MM.1S (cell line): ENCODE results near the gene SCGB3A2.

Experiments
- DNase-seq: peaks from one replicate; pipeline ENCODE4 v3.0.0-alpha.2; 2015
- H2AFZ ChIP-seq: fragments of 300-600 bp; sonication (generic); 2 replicates; pipeline ENCODE4 v1.6.0; 2016; ENCODE audit warnings: antibody characterized with exemption, low read length
- H3F3A ChIP-seq: fragments of 300-600 bp; sonication (generic); 2 replicates; pipeline ENCODE4 v1.6.1; 2016; ENCODE audit warnings: mild to moderate bottlenecking, antibody characterized with exemption, low read length, moderate library complexity, mixed read lengths; ENCODE audit not compliant: insufficient read depth
- H3K27ac ChIP-seq: fragments of 300-600 bp; sonication (generic); 2 replicates; pipeline ENCODE4 v1.5.1; 2016; ENCODE audit warnings: mild to moderate bottlenecking, low read length
- H3K27me3 ChIP-seq: fragments of 300-600 bp; sonication (generic); replicated peaks from 2 replicates; pipeline ENCODE4 v1.6.0; 2016; ENCODE audit warnings: low read length; ENCODE audit not compliant: insufficient read depth
- H3K36me3 ChIP-seq: fragments of 300-600 bp; sonication (generic); replicated peaks from 2 replicates; pipeline ENCODE4 v1.6.1; 2016; ENCODE audit warnings: mild to moderate bottlenecking, low read length, mixed read lengths; ENCODE audit not compliant: insufficient read depth
- H3K4me1 ChIP-seq: fragments of 300-600 bp; sonication (generic); 2 replicates; pipeline ENCODE4 v1.6.1; 2016; ENCODE audit warnings: low read length, mixed read lengths
- H3K4me2 ChIP-seq: fragments of 300-600 bp; sonication (generic); 2 replicates; pipeline ENCODE4 v1.6.0; 2016; ENCODE audit warnings: low read depth, low read length
- H3K4me3 ChIP-seq: fragments of 300-600 bp; sonication (generic); 2 replicates; pipeline ENCODE4 v1.5.1; 2016; ENCODE audit warnings: low read length, mixed read lengths
- H3K79me2 ChIP-seq: fragments of 300-600 bp; sonication (generic); 2 replicates; pipeline ENCODE4 v1.6.1; 2016; ENCODE audit warnings: mixed run types, low read length, mixed read lengths
- H3K9ac ChIP-seq: fragments of 300-600 bp; sonication (generic); 2 replicates; pipeline ENCODE4 v1.6.1; 2016; ENCODE audit warnings: low read length, mixed read lengths
- H3K9me2 ChIP-seq: fragments of 300-600 bp; sonication (generic); replicated peaks from 2 replicates; pipeline ENCODE4 v1.6.1; 2016; ENCODE audit warnings: mild to moderate bottlenecking, low read length, mixed read lengths; ENCODE audit not compliant: insufficient read depth
- H3K9me3 ChIP-seq: fragments of 300-600 bp; sonication (generic); replicated peaks from 2 replicates; pipeline ENCODE4 v1.6.1; 2016; ENCODE audit warnings: mild to moderate bottlenecking, low read length, mixed read lengths; ENCODE audit not compliant: insufficient read depth
- H4K20me1 ChIP-seq: fragments of 300-600 bp; sonication (generic); 2 replicates; pipeline ENCODE4 v1.6.1; 2016; ENCODE audit warnings: mild to moderate bottlenecking, low read length, moderate library complexity, mixed read lengths; ENCODE audit not compliant: insufficient read depth
- EZH2 ChIP-seq: fragments of 300-600 bp; sonication (generic); optimal IDR thresholded peaks from 2 replicates; pipeline ENCODE3; 2017; ENCODE audit warnings: low read depth, mild to moderate bottlenecking, antibody characterized with exemption, low read length, mixed read lengths
- EZH2phosphoT487 ChIP-seq: fragments of 300-600 bp; sonication (generic); IDR thresholded peaks from 2 replicates; pipeline ENCODE4 v1.6.1; 2018; ENCODE audit warnings: antibody characterized with exemption, low read length
- TF ChIP-seq, protein P1 (sequence below): fragments of 300-600 bp; sonication (generic); IDR thresholded peaks from 2 replicates; pipeline ENCODE4 v1.5.1; 2016; ENCODE audit warnings: antibody characterized with exemption, low read length, mixed read lengths

The SCGB3A2 gene

GRCh38 chr5:147832541-147832940, 46.0 kb upstream of the SCGB3A2 start:
- Histone ChIP-seq H3K9me3 (no peaks in the 10 kb centered on the region), H3K27ac (no peak overlapping the region), H3K9ac (no peak overlapping the region), H3K4me1 (no peaks in the 10 kb centered on the region), H3K79me2 (no peaks in the 10 kb centered on the region), H3F3A (no peaks in the 10 kb centered on the region), H4K20me1 (no peaks in the 10 kb centered on the region), H3K9me2 (no peaks in the 10 kb centered on the region), H3K36me3 (no peaks in the 10 kb centered on the region), H3K27me3 (no peaks in the 10 kb centered on the region), H2AFZ (no peak overlapping the region), H3K4me2 (no peak overlapping the region), H3K4me3 (no peak overlapping the region)
- no peak for DNase-seq
- no peak for TF ChIP-seq EZH2phosphoT487
- TF ChIP-seq, protein P1, sequence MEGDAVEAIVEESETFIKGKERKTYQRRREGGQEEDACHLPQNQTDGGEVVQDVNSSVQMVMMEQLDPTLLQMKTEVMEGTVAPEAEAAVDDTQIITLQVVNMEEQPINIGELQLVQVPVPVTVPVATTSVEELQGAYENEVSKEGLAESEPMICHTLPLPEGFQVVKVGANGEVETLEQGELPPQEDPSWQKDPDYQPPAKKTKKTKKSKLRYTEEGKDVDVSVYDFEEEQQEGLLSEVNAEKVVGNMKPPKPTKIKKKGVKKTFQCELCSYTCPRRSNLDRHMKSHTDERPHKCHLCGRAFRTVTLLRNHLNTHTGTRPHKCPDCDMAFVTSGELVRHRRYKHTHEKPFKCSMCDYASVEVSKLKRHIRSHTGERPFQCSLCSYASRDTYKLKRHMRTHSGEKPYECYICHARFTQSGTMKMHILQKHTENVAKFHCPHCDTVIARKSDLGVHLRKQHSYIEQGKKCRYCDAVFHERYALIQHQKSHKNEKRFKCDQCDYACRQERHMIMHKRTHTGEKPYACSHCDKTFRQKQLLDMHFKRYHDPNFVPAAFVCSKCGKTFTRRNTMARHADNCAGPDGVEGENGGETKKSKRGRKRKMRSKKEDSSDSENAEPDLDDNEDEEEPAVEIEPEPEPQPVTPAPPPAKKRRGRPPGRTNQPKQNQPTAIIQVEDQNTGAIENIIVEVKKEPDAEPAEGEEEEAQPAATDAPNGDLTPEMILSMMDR = no peak
- no peak for TF ChIP-seq EZH2

DNA sequence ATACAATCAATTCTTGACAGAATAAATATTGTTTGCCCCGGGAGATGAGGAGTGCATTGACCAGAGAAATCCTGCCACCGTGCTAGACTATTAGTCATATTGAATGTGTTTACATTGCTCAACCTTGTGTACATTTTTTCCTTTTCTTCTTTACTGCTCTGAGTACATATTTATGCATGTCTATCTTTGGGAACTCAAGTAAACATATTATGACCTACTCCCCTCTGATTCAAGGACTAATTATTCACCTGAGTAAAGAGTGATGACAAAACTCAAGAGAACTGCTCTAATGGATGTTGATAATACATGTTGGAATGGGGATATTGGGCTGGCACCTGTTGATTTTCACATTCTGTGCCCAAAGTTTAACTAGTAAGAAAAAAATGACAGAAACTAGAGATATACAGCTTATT, 43.1 kb upstream of the SCGB3A2 start:
- H3K9me2 ChIP-seq = no peaks in the 10 kb centered on the region
- no peak overlapping the region for H3K27ac ChIP-seq
- no peaks in the 10 kb centered on the region for H3K4me1 ChIP-seq
- no peaks in the 10 kb centered on the region for H3K79me2 ChIP-seq
- no peak for DNase-seq
- no peak overlapping the region for H3K9ac ChIP-seq
- no peak overlapping the region for H3K4me3 ChIP-seq
- H3K4me2 ChIP-seq = no peak overlapping the region
- TF ChIP-seq, protein P1 = no peak
- TF ChIP-seq EZH2 (no peak), EZH2phosphoT487 (no peak)
- H4K20me1 ChIP-seq = no peaks in the 10 kb centered on the region
- H3K27me3 ChIP-seq = no peaks in the 10 kb centered on the region
- no peaks in the 10 kb centered on the region for H3F3A ChIP-seq
- H3K9me3 ChIP-seq = no peaks in the 10 kb centered on the region
- H3K36me3 ChIP-seq = no peaks in the 10 kb centered on the region
- no peak overlapping the region for H2AFZ ChIP-seq

GRCh38 chr5:147836439-147836838, 42.1 kb upstream of the SCGB3A2 start:
- no peak for TF ChIP-seq EZH2
- TF ChIP-seq EZH2phosphoT487 = no peak
- TF ChIP-seq, protein P1 = no peak
- no peaks in the 10 kb centered on the region for H3K79me2 ChIP-seq

More at GRCh38 chr5:147836439-147836838, 42.1 kb upstream of the SCGB3A2 start:
- no peaks in the 10 kb centered on the region for H3K36me3 ChIP-seq
- no peak for DNase-seq
- H3K27me3 ChIP-seq = no peaks in the 10 kb centered on the region
- no peaks in the 10 kb centered on the region for H4K20me1 ChIP-seq
- no peaks in the 10 kb centered on the region for H3K9me2 ChIP-seq
- no peak overlapping the region for H3K4me2 ChIP-seq
- H2AFZ ChIP-seq = no peak overlapping the region
- H3K9me3 ChIP-seq = no peaks in the 10 kb centered on the region
- H3K9ac ChIP-seq = no peak overlapping the region
- H3F3A ChIP-seq = no peaks in the 10 kb centered on the region
- no peak overlapping the region for H3K27ac ChIP-seq
- H3K4me3 ChIP-seq = no peak overlapping the region
- H3K4me1 ChIP-seq = no peaks in the 10 kb centered on the region
